GM18502 (cell line): ENCODE data around the gene NLGN2.

ENCODE experiments used
- ATAC-seq: cut with Tn5 transposase; IDR thresholded peaks from one replicate; pipeline ENCODE4 v1.9.1; 2021; ENCODE audit warnings: mild to moderate bottlenecking; ENCODE audit not compliant: unreplicated experiment, poor library complexity

The NLGN2 gene

DNA sequence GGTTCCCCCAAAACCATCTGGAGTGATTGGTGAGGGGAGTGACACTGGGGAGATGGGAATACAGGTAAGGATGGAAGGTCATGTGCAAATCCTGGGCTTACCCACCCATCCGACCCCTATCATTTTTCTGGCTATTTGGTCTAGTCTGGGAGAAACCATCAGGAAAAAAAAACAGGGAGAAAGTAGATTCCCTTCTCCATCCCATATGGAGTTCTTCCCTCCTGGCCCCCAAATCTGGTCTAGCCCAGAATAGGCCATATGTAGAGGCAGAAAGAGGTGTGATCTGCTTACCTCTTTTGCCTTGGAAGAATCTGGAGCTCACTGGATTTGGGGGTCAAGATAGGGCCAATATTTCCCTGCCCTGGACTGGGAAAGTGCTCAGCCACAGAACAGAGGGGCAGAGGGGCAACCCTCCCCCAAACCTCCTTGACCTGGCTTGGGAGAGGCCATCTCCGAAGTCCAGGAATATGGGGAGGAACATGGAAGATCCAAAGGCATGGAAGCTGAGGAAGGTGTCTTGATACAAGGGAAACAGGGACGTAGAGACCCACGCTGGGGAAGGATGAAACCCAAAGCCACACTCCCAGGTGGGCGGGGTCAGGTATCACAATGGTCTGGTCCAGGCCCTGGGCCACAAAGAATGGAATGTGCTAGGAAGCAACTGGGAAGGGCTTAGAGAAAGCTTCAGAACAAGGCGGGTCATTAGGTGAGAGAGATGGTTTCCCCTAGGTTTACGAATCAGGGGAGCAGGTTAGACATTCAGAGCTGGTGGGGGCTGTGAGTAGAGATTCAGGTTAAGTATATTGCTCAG, 53.4 kb downstream of the NLGN2 start:
- ATAC-seq, result no peak

- ATAC-seq, result no peak
These were observed 55.1 kb downstream of the NLGN2 start for GRCh38 chr17:7462474-7463371.

DNA sequence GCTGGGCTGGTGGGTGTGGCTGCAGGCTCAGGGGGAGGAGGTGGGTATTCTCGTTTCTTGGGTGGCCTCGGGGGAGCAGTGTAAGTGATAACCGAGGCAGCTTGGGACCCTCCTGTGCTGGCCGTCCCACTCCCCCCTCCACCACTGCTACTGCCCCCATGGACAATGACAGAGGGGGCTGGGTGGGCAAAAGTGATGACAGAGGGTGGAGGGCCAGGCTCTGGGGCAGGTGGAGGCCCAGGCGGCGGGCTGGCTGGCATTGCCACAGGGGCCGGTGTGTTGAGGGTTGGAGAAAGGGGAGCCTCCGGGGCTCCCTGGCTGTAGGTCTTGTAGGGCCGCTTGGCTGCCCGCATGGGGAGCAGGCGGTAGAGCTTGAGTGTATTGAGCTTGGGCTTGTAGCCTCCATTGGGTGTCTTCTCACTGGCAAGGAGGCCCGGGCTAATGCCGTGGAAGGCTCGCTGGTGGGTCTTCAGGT, 55.8 kb downstream of the NLGN2 start:
- ATAC-seq, result no peak

- ATAC-seq, result no peak
These were observed 56.4 kb downstream of the NLGN2 start for GRCh38 chr17:7464081-7464480.

GRCh38 chr17:7465597-7466275, 58.1 kb downstream of the NLGN2 start:
- no peak for ATAC-seq

- no peak for ATAC-seq
These were observed 58.6 kb downstream of the NLGN2 start for GRCh38 chr17:7466318-7466638.

DNA sequence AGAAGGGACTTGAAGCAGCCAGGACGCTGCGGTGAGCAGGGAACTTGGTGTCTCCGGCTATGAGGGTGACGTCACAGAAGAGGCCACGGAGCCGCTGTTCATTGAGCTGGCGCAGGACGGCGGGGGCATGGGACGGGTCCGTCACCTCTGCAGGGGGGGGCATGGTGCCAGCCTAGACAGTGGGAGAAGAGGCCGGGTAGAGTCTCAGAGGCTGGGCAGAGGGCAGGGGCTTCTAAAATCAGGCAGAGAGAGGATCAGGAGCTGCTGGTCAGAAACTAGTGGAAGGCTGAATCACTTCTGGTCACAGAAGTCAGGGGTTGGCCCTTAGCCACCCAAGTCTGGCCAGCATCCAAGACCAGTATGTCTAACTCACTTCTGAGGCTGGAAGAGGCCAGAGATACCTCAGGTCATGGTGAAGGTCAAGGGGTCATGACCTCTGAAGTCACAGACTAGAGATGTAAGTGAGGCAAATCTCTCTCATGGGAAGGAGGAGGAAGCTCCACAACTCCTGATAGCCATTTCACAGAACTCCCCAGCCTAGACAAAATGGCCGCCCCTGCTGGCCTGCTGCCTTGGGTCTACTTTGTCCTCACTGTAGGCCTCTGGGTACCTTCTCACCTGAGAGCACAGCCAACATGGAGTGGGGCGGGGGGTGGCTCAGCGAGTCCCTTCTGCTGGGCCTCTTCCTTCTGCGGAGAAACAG, 59.1 kb downstream of the NLGN2 start:
- no peak for ATAC-seq

- ATAC-seq, result no peak
These were observed 59.9 kb downstream of the NLGN2 start for GRCh38 chr17:7467498-7467897.

DNA sequence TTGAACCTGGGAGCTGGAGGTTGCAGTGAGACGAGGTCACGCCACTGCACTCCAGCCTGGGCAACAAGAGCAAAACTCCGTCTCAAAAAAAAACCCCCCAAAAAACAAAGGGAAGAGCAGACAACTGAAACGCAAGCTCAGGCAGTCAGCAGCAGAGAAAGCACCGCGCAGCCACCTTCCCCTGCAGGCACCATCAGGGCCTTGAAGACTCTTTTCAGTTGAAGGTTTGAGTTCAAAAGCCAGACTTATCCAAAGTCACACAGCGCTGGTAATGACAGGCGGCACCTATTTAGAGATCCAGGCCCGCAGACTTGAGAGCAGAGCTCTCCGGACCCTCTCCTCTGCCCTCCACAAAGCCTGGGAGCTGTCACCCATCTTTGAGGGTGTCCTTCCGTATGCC, 60.6 kb downstream of the NLGN2 start:
- ATAC-seq, result no peak

DNA sequence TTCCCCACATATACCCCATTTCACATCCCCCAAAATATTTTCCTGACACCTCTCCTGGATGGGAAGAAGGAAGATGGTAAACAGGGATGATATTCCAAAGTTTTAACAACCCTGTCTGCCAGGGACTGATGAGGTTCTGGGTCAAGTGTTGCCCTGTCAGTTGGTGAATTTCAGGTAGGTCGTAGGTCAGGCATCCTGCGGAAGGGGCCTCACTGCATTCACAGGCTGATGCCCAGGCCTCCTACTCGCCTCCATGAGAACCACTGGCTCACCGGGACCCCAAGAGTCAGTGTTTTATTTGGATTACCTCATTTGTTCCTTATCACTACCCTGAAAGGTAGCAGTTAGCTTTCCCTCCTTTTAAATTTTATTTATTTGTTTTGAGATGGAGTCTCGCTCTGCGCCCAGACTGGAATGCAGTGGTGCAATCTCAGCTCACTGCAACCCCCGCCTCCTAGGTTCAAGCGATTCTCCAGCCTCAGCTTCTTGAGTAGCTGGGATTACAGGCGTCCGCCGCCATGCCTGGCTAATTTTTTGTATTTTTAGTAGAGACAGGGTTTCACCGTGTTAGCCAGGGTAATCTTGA, 61.3 kb downstream of the NLGN2 start:
- no peak for ATAC-seq
